Testis (tissue), 2 donors: ENCODE data around the gene IL1B.

Experiments
- POLR2A ChIP-seq: fragments of 450-650 bp; IDR thresholded peaks from one replicate; pipeline ENCODE4 v1.6.1; 2017; ENCODE audit warnings: antibody characterized with exemption, mild to moderate bottlenecking, moderate library complexity
- TF ChIP-seq, protein P1 (sequence below), 3 experiments: fragments of 450-650 bp in 2 of 3; fragments of 200-600 bp in 1 of 3; sonication (generic) in 1 of 3; IDR thresholded peaks; one replicate each; pipeline ENCODE4 v1.5.1; 2016 to 2019; ENCODE audit warnings: antibody characterized with exemption in 3 of 3, mild to moderate bottlenecking in 2 of 3, moderate library complexity in 1 of 3

DNA sequence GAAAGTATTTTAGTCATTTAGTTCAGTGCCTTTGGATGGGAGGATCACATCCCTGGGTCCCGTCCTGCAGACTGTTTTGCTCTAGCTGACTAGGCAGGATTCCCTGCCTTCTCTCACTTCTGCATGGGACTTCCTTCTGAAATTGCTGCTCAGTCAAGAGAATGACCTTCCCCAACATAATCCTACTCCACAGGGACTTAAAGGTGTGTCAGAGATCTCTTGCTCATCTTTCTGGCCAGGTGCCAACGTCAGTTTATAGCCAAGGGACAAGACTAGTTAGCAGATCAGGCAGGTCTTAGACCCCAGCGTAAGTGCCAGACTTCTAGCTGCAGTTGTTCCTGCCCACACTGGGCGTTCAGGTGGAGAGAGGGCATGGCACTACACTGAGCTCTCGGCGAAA, 9.5 kb upstream of the IL1B start:
- TF ChIP-seq POLR2A: no peak
- TF ChIP-seq, protein P1, sequence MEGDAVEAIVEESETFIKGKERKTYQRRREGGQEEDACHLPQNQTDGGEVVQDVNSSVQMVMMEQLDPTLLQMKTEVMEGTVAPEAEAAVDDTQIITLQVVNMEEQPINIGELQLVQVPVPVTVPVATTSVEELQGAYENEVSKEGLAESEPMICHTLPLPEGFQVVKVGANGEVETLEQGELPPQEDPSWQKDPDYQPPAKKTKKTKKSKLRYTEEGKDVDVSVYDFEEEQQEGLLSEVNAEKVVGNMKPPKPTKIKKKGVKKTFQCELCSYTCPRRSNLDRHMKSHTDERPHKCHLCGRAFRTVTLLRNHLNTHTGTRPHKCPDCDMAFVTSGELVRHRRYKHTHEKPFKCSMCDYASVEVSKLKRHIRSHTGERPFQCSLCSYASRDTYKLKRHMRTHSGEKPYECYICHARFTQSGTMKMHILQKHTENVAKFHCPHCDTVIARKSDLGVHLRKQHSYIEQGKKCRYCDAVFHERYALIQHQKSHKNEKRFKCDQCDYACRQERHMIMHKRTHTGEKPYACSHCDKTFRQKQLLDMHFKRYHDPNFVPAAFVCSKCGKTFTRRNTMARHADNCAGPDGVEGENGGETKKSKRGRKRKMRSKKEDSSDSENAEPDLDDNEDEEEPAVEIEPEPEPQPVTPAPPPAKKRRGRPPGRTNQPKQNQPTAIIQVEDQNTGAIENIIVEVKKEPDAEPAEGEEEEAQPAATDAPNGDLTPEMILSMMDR (IDR thresholded peaks at IDR 0.05): no peak
